GM19239 (cell line): ENCODE measurements around the gene NOS1.
"Not testable (repeated sequence)": the region's sequence is repeated elsewhere in the genome, so short reads cannot be mapped to it uniquely, and the experiment has no call there.

Experiments
- DNase-seq: peaks from one replicate; pipeline ENCODE4 v3.0.0; 2011; ENCODE audit warnings: low spot score; ENCODE audit not compliant: insufficient read length
- FAIRE-seq: peaks from 2 replicates; lab custom pipeline; 2011; peaks lifted over from hg19 to GRCh38; lab: Jason Lieb, UNC

The NOS1 gene

DNA sequence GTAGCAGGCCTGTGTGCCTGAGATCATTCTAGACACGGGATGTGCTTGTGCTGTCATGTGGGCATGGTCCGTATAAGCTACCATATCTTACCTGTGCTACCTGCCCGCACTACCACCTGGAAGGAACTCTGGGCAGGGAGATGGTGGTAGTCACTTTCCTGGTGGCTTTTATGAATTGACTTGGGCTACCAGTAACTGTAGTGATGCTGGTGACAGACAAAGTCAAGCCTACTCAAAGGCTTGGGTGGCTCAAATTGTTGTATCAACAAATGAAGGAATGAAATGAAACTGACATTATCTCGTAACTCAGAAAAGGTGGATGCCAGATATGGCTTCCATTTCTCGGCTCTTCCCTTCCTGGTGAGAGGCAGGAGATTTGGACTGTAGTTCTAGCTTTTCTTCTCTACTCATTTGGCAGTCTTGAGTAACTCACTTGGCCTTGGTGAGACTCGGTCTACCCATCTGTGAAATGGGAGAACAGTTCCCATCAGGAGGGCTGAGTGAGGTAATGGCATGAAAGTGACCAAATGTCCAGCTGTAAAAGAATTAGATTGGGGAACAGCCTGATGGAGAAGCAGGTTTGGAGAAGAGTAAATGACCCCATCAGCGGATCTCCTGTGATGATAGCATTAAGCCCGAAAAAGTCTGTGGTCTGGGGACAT lies 81.3 kb downstream of the NOS1 start:
- no peak for DNase-seq
- no peak for FAIRE-seq

DNA sequence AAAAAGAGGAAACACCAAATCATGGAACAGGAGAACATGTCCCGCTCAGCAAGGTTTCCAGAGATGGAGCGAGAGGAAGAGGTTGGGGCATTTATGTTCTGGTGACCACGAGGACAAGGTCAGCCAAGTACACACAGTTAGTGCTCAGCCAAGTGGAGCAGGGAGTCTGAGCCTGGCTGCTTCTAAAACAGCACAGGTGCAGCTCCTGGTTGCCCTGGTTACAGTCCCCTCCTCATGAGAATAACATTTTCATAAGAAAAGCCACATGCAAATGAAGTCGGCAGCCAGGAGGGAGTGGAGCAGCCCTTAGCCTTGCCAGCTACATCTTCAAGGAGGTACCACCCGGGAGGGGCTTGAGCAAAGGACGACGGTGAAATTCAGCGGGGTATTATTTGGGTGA lies 81.8 kb downstream of the NOS1 start:
- no peak for DNase-seq
- FAIRE-seq, result no peak

DNA sequence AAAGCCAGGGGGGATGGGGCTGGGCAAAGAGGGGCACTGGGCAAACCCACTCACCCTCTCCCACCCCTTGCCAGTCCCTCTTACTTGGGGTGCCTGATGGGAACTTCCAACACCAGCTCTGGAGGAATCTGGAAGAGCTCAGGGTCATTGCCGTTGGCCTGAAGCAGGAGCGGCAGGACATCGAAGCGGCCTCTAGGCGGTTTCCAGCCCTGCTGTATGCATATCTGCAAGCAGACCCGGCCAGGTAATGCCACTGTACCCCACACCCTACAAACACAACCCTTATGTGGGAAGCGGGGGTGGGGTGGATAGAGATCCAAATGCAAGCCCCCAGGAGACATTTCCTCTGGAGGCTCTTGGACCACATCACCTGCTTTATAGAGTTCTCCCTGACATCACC lies 83.6 kb downstream of the NOS1 start:
- DNase-seq, result no peak
- FAIRE-seq, result no peak

DNA sequence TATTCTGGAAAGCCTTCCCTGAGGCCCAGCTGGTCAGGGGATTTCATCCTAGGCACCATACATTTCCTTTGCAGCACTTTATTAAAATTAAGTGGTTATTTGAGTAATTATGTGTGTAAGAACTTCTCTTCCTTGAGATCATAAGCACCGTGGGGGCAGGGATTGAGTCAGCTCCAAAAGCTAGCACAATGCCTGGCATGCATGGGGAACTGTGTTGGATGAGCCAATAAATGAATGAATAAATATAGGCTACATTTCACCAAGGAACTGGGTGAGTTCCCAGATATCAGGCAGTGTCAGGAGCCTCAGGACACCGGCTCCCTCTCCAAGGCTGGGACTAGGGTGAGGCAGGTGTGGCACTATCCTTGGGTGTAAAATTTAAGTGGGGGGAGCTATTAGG lies 88.3 kb downstream of the NOS1 start:
- no peak for DNase-seq
- FAIRE-seq, result no peak

DNA sequence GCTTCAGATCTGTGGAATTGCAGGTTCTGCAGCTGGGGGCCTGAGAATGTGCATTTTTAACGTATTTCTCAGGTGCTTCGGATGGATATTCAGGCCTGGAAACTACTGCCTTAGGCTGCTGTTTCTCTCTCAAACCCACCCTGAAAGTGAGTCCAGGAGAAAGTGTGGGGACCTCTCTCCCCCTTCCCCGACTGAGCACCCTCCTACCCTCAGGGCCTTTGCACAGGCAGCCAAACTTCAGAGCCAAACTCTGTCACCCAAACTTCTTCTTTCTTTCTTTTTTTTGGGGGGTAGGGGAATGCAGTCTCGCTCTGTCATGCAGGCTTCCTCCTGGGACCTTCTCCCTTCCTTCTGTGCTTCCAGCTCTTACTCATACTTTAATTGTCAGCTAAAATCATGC lies 88.7 kb downstream of the NOS1 start:
- FAIRE-seq (no peak), DNase-seq (no peak)

DNA sequence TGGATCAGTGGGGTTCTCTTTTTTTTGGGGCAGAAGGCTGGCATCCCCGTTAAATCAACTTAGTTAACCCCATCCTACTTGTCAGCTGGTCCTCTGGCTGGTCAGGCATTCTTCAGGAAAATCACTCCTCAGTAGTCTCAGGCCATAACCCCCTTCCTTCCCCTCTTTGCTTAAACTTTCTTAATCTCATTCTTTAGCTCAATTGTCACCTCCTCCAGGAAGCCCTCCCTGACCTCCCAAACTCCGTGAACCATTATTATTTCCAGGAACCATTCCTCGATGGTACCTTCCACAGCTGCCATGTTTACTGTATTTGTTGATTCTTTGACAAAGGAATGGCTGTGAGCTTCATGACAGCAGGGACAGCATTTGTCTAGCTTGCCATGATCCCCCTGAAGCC lies 98.7 kb downstream of the NOS1 start:
- DNase-seq (no peak), FAIRE-seq (no peak)

DNA sequence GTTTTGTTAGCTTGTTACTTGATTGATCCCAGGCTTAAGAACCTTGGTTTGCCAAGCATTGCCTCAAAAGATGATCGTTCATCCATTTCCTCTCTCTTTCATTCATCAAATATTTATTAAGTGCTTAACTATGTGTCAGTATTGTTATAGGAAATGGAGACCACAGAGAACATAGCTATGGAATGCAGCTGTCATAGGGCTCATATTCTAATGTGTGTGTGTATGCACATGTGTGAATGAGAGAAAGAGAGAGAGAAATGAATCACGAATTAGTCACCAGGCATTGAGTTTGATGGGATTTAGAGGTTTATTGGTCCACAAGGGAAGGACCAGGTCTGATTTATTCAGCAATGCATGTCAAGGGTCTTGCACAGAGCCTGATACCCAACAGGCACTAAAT lies 100.2 kb downstream of the NOS1 start:
- FAIRE-seq, result no peak
- DNase-seq, result no peak

DNA sequence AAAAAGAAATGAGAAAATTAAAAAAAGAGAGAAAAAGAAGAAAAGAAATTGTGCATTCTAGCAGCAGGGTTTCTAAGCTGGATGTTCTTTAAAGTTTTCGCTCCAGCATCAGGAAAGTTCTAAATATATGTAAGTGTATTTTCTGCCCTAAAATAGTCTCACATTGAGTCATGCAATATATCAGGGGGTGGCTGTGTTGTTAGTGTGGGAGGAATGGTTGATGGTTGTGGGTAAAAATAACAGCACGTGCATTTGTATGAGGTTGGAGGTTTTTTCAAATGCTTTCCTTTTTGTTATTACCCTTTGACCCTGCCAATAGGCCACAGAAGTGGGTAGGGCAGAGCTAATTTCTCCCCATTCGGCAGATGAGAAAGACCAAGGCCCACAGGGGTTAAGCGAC lies 106.0 kb downstream of the NOS1 start:
- FAIRE-seq (no peak), DNase-seq (no peak)

DNA sequence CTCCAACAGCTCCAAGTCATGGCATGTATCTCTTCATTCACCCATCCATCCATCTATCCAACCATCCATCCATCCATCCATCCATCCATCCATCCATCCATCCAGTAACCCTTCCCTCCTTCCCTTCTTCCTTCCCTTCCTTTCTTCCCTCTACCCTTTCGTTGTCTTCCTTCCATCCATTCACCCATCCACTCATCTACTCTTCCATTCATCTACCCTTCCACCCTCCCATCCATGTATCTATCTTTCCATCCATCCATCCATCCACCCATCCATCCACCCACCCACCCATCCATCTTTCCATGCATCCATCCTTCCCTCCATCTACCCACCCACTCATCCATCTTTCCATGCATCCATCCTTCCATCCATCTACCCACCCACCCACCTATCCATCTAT lies 117.9 kb downstream of the NOS1 start:
- FAIRE-seq (no peak), DNase-seq (no peak)

DNA sequence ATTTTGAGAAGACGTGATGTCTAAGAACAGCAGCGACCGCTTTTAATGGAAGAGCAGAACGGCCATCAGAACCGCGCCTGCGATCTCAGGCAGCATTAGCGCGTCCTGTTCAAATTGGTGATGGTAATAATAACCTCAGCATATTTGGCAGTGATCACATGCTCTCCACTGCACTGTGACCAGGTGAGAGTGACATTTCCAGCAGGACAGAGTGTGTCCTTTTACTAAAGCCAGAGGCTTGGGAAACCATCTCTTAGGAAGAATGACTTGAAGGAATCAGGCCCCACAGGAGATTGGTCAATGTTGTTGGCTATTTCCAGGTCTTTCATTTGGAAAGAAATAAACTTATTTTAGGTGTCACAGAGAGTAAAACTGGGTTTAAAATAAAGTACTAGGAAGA lies 119.7 kb downstream of the NOS1 start:
- no peak for FAIRE-seq
- no peak for DNase-seq

DNA sequence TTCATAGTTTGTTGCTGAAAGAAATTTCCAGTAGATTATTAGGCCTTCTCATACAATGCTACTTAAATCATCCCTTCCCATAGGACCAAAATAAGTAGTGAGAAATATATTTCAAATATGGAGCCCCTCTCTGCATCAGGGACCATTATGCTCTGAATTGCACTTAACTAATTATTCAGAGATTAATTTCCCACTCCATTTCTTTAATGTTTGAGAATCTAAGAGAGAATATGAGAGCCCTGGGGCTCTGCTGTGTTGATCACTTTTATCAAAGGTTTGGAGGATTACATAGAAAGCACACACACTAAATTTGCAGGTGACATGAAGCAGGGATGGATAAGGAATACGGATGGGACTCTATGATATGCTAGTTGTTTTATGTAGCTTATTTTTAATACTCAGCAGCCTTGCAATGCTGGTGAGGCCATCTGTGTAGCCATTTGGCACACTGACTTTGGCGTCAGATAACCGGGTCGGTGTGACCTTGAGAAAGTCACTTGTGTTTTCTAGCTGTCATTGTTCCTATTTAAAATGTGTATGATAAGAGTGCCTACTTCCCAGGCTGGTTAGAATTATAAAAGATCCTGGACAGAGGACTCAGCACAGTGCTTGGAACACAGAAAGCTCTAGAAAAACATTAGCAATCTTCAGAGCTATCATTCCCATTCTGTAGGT lies 121.2 kb downstream of the NOS1 start:
- DNase-seq (no peak), FAIRE-seq (no peak)

DNA sequence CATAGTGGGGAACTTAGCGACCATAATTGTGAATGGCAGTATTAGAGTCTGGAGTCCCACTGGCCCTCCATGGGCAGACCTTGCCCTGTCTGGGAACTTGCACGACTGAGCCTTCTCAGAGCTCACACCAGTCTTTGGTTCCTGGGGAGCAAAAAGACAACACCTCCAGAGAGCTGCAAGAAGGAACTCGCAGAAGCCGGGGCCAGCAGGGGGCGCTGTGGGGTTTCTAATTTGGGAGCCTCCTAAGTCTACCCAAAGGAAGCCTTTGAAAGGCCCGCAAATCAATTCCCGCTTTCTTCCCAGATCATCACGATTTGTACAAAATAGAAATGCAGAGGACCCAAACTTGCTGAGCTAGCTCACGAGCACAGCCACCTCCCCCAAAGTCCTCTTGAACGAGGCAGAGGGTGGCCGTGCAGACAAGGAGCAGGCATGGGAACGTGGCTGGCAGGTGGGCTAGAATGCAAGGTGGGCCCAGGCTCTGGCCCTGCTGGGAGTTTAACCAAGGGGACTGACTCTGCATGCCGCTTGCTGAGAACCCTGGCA lies 124.9 kb downstream of the NOS1 start:
- FAIRE-seq (peak; percentile 75), DNase-seq (peak; percentile 62)

DNA sequence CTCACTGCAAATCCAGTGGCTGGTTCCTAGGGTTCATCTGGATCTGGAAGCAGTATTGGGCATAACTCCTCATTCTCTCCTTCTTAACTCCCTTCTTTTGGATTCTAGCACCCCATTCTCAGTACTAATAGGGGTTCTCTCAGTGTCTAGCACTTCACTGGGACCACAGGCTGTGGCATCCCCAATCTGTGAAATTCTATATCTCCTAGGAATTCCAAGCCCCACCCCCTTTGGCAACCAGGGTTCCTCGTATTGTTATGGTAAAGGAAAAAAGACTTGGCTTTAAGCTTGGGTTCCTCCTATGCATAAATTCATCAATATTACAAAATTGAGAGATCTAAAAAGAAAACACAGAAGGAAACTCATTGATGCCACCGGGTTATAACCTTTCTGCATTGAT lies 126.2 kb downstream of the NOS1 start:
- FAIRE-seq, result no peak

DNA sequence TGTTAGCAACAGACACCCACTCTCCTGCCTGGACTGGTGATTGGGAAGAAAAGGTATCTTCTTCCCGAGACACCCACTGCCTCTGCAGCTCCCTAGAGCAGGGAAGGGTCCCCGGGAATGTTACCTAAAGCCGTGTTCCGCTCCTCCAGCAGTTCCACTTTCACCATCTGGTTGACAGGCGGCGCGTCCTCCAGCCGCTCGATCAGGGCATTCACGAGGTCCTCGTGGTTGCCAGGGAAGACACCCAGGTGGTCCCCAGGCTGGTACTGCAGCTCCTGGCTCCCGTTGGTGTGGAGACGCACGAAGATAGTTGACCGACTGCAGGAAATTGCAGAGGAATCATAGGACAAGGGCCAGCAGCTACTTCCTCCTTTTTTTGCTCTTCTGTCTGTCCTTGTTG lies 127.0 kb downstream of the NOS1 start:
- no peak for FAIRE-seq

More for the DNA sequence above, 126.2 kb downstream of the NOS1 start:
- no peak for DNase-seq

DNA sequence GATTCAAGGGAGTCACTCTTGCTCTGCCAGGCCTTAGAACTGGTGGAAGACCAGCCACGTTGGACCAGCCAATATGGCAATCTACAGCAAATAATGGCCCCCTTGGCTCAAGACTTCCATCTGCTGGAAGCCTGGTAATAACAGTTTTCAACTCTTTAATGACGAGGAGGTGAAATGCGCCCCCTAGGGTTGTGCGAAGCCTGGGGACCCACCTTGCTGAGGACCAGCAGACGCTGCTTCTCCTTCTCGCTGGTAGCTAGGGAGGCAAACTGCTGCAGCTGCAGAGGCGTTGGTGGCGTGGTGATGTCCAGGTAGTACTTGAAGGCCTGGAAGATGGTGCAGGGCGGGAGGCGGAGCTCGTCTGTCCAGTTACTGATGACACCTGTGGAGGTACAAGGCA lies 129.7 kb downstream of the NOS1 start:
- DNase-seq, result no peak
- FAIRE-seq, result no peak

More for the DNA sequence above, 127.0 kb downstream of the NOS1 start:
- DNase-seq, result no peak

DNA sequence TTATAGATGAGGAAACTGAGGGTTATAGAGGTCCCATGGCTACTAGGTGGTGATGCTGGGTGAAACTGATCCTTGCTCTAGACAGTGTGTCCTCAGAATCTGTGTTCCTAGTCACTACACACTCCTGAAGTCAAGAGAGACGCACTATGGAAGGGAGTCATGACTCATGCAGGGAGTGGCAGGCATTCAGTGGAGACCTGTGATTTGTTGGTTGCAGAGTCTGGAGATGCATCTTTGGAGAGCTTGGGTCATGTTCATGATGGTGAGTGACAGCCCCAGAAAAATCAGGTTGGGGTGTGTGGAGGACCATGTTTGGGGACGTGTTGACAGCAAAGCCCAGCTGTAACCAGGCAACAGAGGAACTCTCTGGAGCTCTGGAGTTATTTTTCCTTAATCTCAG lies 133.2 kb downstream of the NOS1 start:
- FAIRE-seq, result no peak
- DNase-seq, result no peak

DNA sequence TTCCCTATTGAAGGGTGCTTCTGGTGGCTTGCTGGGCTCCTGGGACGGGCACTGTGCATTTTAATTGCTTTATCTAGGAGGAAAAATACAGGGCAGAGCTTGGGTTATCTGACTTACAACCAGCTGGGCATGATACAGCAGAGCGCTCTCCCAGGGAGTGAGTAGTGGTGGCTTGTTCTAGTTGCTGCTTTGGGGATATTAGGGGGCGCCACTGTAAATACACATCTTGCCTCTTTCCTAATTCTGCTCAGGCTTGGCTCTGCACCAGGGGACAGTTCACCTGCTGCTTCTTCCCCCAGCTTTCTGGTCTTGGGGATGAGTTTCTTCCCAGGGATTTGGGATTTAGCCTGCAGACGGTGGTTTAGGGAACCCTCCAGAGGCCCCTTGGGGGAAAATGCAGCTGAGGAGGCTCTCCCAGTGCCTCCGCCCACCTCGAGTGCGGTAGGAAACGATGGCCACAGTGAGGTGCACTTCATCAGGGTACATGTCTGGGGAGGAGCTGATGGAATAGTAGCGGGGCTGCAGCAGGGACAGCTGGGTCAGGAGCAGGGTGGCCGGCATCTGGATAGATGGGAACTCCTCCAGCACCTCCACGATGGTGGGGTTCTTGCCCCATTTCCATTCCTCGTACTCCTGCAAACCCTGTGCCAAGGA lies 134.3 kb downstream of the NOS1 start:
- no peak for DNase-seq
- FAIRE-seq, result no peak

DNA sequence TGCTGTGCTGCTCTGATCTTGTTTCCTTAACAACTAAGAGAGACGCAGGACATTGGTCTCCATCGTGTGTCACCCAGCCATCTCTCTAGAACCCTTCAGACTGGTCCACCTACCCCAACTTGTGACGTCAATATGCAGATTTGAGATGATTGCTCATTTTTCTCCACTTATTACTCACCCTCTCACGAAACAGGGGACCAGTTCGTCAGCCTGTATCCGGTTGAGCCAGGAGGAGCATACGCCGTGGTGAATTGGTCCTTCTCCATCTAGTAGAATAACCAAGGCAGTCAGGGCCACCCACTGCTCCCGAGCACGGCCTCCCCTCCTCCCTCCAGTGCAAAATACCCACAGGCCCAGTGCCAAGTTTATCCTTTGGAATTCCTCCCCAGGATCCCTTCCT lies 134.9 kb downstream of the NOS1 start:
- DNase-seq (no peak), FAIRE-seq (no peak)

DNA sequence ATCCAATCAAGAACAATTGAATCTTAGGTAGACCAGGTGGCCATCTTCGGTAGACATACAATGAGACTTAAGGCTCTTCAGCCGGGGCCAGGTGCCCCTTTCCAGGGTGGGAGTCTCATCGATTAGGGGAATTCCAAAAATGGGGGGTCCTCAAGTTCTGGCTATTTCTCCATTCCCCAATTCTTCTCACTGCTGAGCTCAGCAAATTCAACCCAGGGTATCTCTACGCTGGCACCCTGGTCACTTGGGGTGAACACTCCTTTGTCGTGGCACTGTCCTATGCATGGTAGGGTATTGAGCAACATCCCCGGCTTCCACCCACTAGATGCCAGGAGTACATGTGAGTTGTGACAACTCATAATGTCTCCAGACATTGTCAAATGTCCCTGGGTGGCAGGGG lies 136.2 kb downstream of the NOS1 start:
- FAIRE-seq (no peak), DNase-seq (no peak)

DNA sequence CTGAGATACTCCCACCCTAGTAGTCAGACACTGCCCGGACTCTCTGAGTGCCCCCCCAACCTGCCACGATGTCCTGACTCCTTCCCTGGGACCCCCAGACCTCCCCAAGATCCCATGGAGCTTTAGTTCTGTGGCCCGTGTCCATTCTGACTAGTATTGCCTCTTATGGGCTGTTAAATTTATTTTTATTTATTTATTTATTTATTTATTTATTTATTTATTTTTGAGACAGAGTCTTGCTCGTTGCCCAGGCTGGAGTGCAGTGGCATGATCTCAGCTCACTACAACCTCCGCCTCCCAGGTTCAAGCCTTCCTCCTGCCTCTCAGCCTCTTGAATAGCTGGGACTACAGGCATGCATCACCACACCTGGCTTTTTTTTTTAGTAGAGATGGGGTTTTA lies 140.5 kb downstream of the NOS1 start:
- FAIRE-seq, DNase-seq: not testable (repeated sequence)

DNA sequence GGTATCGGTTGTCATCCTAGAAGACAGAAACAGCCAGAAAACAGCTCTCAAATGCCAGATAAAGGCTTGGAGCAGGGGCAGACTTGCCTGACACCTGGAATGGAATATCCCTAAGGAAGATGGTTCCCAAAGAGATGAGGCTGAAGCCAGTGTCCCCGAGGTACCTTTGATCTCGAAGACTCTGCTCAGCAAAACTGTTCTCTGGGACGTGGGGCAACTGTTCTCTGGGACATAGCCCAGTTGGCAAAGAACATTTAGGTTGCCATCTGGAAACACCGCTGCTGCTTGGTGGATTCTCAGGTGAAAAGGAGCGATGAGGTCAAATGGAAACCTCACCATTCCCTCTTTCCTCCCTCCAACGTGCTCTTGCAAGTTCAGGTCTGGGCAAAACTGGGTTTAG lies 143.3 kb downstream of the NOS1 start:
- DNase-seq (no peak), FAIRE-seq (no peak)
